ENCODE results near the gene ZYX. TPM values are rescaled to one million over a fixed set of nuclear protein-coding genes. Genes with fewer than 3 reads are reported as not detected.
A peak's percentile ranks its signal among the peaks of the same experiment; 100 is the strongest.

The ZYX gene
- total RNA-seq, 2 experiments from 2014 or later, result 137 to 140 TPM

DNA sequence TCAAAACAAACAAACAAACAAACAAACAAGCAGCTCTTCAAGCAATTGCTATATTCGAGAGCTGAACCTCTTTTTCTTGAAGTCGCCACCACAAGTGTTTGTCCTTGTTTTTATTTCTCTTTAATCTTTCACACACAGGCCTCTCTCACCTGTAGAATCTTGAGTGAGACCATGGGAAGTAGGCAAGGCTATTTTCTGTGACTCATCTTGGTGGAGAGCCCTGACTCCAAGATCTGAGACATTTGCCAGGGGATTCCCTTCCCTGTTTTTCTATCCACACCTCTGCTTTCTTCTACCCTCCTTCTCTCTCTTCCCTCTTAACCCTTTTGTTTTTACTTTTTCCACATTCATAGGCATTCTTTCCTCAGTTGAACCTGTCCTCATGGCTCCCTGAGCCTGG is 54.1 kb downstream of the ZYX start:
- Mint-ChIP-seq H3K9me3 (no peaks in the 10 kb centered on the region), H3K27ac (no peak overlapping the region), H3K36me3 (no peaks in the 10 kb centered on the region), H3K4me3 (no peak overlapping the region), H3K4me1 (ENCODE audit: low read depth) (peaks cover 21% of the 10 kb centered on the region), H3K27me3 (no peaks in the 10 kb centered on the region)
- intact Hi-C loops (cut with micrococcal nuclease), result no loop called here
- no peak for DNase-seq
- POLR2A ChIA-PET, result no interaction called here
- CTCF ChIA-PET, result interaction anchor here (0.7 to 2.7 kb wide), 5 partner anchors 14 to 302 kb away, joined by 3 to 6 read pairs (median 3); no protein-coding TSS in a partner anchor

DNA sequence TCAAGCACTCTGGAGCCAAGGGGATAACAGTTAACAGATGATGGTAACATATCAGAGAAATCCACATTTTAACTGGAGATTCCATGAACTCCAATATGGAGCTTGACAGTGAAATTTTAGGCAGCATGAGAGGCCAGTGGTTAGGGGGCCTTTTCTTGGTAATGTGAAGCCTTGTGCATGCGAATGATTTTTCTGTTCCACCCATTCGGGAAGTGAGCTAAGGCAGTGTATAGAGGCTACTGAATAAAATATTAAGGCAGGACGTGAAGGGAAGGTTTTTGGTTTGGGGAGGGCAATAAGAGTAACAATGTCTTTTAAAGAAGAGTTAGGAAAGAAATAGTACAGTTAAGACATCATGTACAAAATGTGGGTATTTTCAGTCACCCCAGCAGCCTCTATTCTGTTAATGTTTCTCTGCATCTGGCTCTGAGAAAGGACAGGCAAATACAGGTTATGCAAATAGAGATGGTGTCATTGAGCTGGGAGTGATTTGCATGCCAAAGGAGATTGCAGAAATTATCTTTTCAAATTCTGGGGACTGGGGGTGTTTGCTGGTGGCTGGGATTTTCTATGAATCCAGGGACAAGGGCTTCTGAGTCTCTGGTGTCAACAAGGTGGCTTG is 55.3 kb downstream of the ZYX start:
- H3K9me3 Mint-ChIP-seq, result no peaks in the 10 kb centered on the region
- no peaks in the 10 kb centered on the region for H3K36me3 Mint-ChIP-seq
- no peak overlapping the region for H3K27ac Mint-ChIP-seq
- no peaks in the 10 kb centered on the region for H3K27me3 Mint-ChIP-seq
- intact Hi-C loops (cut with micrococcal nuclease), result no loop called here
- POLR2A ChIA-PET, result interaction anchor here (0.6 kb wide), 1 partner anchor 12 kb away, joined by 3 read pairs; no protein-coding TSS in a partner anchor
- no peak for DNase-seq
- H3K4me1 Mint-ChIP-seq (ENCODE audit: low read depth), result peaks cover 21% of the 10 kb centered on the region
- no peak overlapping the region for H3K4me3 Mint-ChIP-seq
- CTCF ChIA-PET, result interaction anchor here (0.8 to 2.7 kb wide), 2 partner anchors 20 to 433 kb away, joined by 3 to 6 read pairs; no protein-coding TSS in a partner anchor

DNA sequence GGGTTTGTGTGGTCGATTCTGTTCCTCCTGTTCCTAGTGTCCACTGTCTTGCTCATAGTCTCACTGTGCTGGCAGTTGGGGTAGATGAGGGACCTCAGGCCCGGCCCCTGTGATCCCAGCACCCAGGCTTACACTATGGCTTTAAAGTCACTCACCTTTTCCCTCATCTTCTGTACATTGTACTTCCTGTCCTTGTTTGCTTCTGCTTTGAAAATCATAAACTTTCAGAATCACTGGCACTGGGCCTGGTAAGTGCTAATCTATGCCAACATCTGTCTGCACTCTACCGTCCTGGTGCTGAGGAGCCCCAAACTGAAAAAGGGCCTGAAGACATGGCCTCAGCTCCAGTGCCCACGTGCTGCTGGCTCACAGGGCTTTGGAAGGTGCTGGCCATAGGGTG is 56.4 kb downstream of the ZYX start:
- Mint-ChIP-seq H3K36me3 (no peaks in the 10 kb centered on the region), H3K4me3 (no peak overlapping the region), H3K27me3 (no peaks in the 10 kb centered on the region), H3K9me3 (no peaks in the 10 kb centered on the region), H3K27ac (peak overlapping the region; percentile 40), H3K4me1 (ENCODE audit: low read depth) (peaks cover 21% of the 10 kb centered on the region)
- ChIA-PET CTCF (no interaction called here), POLR2A (no interaction called here)
- intact Hi-C loops (cut with micrococcal nuclease), result no loop called here
- DNase-seq, result peak; percentile 22

DNA sequence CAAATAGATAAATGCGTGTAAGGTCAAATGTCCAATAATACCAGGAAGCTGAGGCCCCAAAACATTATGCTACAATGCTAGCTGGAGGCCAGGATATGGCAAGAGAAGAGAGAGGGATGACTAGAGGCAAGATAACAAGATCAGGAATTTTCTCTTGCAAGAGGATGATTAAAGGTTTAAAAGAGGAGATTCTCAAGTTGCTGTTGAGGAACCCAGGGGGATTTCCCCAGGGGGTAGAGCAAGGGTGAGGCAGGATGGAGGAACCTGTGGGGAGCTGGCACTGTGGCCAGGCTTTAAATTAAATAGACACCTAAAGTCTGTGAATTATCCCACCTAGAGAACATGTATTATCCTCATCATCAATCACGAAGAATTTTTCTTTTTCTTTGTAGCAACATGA is 58.7 kb downstream of the ZYX start:
- Mint-ChIP-seq H3K9me3 (no peaks in the 10 kb centered on the region), H3K27ac (no peak overlapping the region), H3K27me3 (no peaks in the 10 kb centered on the region), H3K4me3 (no peak overlapping the region), H3K36me3 (no peaks in the 10 kb centered on the region), H3K4me1 (ENCODE audit: low read depth) (peaks cover 21% of the 10 kb centered on the region)
- intact Hi-C loops (cut with micrococcal nuclease), result no loop called here
- no peak for DNase-seq
- ChIA-PET POLR2A (no interaction called here), CTCF (interaction anchor here (1.3 kb wide), 1 partner anchor 23 kb away, joined by 3 read pairs; no protein-coding TSS in a partner anchor)

Small RNAs within 50 kb of the gene (microRNA-seq; reads per million reads assigned to microRNA genes)
- gene MIR6892 (ENCODE audit: borderline microRNAs expressed, borderline number of aligned reads, borderline replicate concordance), result not detected

Other genes with a start within 250 kb of the ZYX start
- not detected for gene PIP, start 249.3 kb upstream of the ZYX start, total RNA-seq
- not detected for gene TAS2R39, start 197.9 kb upstream of the ZYX start, total RNA-seq
- not detected for gene TAS2R40, start 159.3 kb upstream of the ZYX start, total RNA-seq
- 100 to 1,000 TPM; 218 to 224 TPM for gene GSTK1, start 117.9 kb upstream of the ZYX start, total RNA-seq
- gene TMEM139, start 96.4 kb upstream of the ZYX start, total RNA-seq, result under 1 TPM; 0.29 to 0.70 TPM
- 100 to 1,000 TPM; 117 to 129 TPM for gene CASP2, start 93.0 kb upstream of the ZYX start, total RNA-seq
- under 1 TPM in 1 of 2 experiments, not detected in 1; 0.17 TPM for gene CLCN1, start 65.2 kb upstream of the ZYX start, total RNA-seq
- 1 to 10 TPM; 1.9 to 2.3 TPM for gene FAM131B, start 18.6 kb upstream of the ZYX start, total RNA-seq
- gene EPHA1, start 27.5 kb downstream of the ZYX start, total RNA-seq, result 1 to 10 TPM; 2.9 to 4.3 TPM
- not detected for gene TAS2R60, start 62.1 kb downstream of the ZYX start, total RNA-seq
- not detected for gene TAS2R41, start 96.5 kb downstream of the ZYX start, total RNA-seq
- gene CTAGE15, start 190.5 kb downstream of the ZYX start, total RNA-seq, result not detected
- 10 to 100 TPM; 32.7 to 33.9 TPM for gene TCAF2, start 239.6 kb downstream of the ZYX start, total RNA-seq

Data from activated CD4-positive, alpha-beta memory T cell treated with anti-CD3 and anti-CD28 coated beads for 36 hours (primary cell).